HG03139 (cell line): ENCODE data around the gene MBP.
"Not testable (repeated sequence)": the region's sequence is repeated elsewhere in the genome, so short reads cannot be mapped to it uniquely, and the experiment has no call there.

Experiments
- ATAC-seq: cut with Tn5 transposase; IDR thresholded peaks from one replicate; pipeline ENCODE4 v1.9.1; 2021; ENCODE audit not compliant: unreplicated experiment

Gene MBP

DNA sequence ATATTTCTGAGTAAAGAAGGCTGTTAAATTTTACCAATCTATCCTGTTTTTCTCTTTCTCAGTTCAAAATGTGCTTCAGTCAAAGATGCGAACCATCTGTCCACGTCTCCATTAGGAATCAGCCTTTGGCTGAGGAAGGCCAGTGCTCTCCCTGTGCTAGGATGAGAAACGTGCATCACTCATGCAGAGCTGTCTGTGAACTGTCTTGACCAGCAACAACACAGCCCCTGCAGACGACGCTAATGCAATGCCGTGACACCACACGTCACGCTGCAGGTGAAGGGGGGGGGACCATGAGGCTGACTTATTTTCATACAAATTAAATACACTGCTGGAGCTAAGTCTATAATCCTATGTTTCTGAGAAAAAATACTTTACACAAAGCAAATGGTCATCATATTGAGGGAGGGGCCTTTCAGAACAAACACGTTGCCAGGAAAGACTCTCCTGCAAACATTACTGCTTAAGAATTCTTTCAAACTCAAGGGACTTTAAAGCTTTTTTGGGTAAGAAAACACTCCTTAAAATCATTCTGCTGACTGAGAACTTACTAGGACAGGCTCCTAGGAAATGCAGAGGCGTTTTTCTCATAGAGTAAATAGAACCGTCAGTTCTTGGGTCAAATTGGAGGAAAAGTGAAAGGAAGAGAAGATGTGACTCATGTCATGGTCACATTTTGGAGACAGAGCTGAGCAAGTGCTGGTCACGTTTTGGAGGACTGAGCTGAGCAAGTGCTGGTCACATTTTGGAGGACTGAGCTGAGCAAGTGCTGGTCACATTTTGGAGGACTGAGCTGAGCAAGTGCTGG lies 97.0 kb downstream of the MBP start:
- no peak for ATAC-seq

- no peak for ATAC-seq
Observed at GRCh38 chr18:77033575-77033974, 99.0 kb downstream of the MBP start.

GRCh38 chr18:77032181-77032701 lies 100.3 kb downstream of the MBP start:
- no peak for ATAC-seq

DNA sequence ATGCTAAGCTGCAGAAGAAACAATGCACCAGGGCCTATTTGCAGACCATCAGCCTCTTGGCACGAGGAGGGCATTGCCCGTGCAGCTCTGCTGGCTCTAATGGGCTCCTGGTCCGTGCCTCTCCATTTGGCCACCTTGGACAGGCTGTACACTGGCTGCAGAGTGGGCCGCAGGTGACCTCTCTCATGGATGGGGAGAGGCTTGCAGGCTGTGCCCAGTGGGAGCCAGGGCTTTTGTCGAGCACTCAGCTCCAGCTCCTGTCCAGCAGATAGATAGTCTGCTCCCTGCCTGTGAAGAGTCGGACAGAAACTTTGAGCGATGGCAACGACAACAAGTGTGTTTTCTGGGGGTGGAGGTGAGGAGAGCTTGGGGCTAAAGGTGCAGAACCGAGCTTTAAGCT lies 100.9 kb downstream of the MBP start:
- no peak for ATAC-seq

DNA sequence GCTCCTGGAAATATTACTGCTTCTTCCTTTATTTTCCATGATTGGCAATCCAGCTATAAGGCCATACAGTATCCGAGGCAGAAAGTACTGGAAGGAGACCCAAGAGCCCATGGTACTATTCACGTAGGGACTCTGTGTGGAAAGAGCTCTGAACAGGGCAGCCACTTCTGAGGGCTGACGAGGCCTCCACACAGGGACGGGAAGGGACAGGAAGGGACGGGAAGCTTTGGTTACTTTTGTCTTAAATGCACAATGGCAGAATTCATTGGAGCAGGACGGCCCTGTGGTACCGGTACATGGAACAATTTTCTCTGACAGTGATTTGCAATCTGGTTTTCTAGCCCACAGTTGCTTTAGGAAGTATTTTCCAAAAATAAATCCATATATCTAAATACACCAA lies 102.4 kb downstream of the MBP start:
- no peak for ATAC-seq

GRCh38 chr18:77025831-77026363 lies 106.7 kb downstream of the MBP start:
- no peak for ATAC-seq

GRCh38 chr18:77025123-77025522 lies 107.5 kb downstream of the MBP start:
- no peak for ATAC-seq

DNA sequence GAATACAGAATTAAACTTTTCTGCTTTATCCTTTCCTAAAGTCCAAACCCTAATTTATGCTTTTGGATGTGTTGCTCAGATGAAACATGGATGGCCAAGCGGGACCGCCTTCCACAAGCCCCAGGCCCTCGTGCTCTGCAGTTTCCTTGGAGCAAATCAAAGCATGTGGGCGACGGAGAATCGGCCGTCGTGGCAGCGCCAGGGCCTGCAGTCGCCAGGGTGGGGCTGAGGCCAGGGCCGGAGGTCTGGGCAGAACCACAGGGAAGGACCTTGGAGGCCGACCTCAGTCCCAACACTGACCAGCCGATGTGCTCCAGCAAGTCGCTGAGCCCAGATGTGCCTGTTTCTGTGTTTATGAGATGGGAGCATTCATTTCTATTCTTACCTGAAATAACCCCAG lies 108.1 kb downstream of the MBP start:
- no peak for ATAC-seq

- ATAC-seq = no peak
Observed at GRCh38 chr18:77023102-77023782, 109.3 kb downstream of the MBP start.

GRCh38 chr18:77022556-77022955 lies 110.0 kb downstream of the MBP start:
- no peak for ATAC-seq

DNA sequence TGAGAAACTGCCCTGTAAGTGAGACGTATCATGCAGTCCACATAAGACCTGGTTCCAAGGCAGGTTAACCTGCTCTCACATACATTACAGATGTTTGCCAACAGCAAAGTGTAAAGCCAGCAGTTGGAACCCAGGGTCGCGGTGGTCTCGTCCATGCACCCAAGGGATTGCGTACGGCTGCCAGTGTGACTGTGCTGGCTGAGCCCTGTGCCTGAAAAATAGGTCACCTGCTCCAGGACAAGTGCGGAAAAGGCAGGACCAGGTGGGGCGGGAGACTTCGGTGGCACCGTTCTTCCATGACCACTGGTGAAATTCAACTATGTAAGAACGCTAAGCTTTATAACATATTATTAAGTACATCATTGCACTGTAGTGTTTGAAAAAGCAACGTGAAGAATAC lies 110.5 kb downstream of the MBP start:
- no peak for ATAC-seq

DNA sequence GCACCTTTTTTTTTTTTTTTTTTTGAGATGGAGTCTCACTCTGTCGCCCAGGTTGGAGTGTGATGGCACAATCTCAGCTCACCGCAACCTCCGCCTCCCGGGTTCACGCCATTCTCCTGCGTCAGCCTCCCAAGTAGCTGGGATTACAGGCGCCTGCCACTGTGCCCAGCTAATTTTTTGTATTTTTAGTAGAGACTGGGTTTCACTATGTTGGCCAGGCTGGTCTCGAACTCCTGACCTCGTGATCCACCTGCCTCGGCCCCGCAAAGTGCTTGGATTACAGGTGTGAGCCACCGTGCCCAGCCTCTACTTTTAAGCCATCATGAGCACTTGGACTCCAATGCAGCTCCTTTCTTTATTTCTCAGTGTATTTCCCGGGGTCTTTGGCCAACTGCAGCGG lies 111.1 kb downstream of the MBP start:
- ATAC-seq = not testable (repeated sequence)

DNA sequence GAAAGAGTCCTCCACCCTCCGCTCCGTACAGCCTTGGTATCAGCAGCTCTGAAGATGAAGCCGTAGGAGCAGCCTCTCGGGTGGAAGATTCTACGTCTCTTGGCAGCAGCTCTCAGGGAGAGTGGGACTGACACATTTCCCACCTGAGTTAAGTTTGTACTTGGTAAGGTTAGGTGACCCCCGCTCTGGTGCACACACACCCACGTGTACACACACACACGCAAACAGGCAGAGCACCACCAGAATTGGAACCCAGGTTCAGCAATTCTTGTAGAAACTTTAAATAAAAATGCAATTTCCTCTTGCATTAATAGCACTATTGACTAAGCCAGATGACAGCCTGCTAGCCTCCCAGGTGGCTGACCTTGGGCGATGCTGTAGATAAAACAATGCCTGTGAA lies 111.5 kb downstream of the MBP start:
- no peak for ATAC-seq

- ATAC-seq = no peak
Observed at GRCh38 chr18:77020561-77020960, 112.0 kb downstream of the MBP start.

DNA sequence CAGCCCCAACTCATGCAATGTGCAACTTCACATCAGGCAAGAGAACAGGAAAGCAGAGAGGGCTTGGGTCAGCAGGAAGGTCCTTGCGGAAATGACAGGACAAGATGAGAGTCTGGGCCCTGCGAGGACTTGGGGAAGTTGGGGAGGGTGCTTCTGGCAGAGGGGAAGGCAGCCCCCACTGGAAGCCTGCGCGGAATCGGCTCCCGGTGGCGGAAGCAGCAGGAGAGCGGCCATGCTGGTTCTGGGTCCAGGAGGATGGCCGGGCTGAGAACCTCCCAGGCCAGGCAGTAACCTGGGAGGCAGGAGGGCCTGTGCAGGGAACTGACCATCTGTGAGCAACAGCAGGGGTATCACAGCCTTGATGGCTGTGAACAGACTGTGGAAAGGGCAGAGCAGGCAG lies 112.9 kb downstream of the MBP start:
- no peak for ATAC-seq

DNA sequence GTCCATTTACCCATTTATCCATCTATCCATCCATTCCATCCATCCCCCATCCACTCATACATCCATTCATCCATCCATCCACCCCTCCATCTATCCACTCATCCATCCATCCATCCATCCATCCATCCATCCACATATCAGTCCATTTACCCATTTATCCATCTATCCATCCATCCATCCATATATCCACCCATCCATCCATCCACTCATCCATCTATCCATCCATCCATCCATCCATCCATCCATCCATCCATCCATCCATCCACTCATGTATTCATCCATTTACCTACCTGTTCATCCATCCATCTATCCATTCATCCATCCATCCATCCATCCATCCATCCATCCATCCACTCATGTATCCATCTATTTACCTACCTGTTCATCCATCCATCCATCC lies 113.9 kb downstream of the MBP start:
- not testable (repeated sequence) for ATAC-seq

DNA sequence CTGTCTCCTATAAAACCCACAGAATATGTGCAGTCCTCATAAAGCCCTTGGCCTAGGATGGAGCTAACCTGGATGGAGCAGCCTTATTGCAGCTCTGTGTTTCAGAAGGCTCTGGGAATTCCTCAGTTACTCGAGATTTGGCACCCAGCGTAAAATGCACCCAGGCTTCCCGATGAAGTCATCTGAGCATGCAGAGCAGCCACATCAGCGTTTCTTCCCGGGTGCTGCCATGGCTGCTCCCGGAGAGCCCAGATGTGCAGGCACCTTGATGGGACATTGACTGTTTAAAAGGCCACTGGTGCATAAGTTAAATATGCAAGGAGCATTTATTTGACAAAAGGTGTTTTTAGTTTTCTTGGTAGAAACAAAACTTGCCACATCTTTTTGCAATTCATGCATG lies 115.2 kb downstream of the MBP start:
- no peak for ATAC-seq

DNA sequence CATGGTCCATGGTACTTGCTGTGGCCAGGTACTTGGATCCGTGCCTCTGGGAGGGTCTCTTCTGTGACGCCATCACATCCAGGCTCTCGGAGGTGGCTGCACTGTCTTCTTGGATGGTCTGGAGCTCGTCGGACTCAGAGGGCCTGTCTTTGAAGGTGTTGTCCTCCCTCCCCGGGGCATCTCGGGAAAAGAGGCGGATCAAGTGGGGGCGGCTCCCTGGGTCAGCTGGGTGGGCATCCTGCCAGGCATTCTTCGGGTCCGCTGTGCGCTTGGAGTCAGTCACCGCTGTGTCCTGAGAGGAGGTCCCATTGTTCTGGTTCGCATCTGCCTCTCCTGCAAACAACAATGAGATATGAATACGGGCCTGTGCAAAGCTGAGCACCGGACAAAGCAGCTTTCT lies 115.6 kb downstream of the MBP start:
- no peak for ATAC-seq

DNA sequence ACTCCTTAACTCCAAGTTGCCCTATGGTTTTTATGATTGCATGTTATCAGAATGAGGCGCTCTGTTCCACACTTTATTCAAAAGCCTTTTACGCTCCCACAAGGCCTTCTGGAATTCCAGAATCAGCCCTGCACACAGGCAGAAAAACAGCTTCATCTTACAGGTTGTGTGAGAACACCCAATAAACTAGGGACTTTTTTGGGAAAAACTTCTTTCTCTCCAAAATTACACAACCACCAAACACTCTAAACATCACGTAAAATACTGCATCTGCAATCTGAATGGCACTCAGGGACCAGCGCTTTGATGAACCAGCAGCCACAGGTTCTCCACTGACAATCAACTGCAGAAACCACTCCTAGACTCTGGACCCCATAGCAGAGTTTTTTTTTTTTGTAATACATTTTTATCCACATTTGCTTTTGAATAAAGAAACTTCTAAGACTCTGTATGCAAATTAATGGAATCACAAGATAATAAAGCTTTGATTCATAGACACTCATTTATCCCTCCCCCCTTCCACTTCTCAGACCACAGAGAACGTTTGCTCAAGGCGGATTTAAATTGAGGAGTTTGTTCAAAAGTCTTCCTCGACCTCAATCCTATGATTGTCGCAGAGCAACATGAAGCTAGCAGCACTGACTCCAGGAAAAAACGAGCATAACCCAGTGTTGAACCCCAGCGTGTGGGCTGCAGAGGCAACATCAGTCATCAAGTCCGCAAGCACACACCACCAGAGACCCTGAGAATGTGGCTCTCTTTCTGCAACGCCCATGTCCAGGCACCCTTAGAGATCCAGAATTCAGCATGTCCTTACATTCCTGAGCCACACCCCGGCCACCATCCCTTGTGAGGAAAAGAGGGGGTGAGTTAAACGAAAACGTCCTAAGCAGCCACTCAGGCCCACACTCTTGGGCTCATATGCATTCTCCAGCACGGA lies 116.5 kb downstream of the MBP start:
- no peak for ATAC-seq

DNA sequence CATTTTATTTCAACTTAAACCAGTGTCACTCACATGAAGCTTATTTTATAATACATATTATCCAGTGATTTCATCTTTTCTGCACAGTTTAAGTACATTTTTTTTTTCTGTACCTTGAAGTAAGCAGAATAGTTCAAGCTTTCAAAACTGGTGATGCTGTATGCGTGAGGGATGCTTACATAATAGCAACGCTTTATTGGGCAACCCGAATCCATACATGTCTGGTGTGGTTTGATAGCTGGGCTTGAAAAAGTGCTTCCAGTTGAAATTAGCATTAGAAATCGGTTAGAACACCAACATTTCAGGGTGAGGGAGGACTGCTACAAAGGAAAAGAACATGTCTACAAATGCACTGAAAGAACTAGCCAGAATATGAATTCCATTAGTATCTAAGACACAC lies 117.4 kb downstream of the MBP start:
- no peak for ATAC-seq

DNA sequence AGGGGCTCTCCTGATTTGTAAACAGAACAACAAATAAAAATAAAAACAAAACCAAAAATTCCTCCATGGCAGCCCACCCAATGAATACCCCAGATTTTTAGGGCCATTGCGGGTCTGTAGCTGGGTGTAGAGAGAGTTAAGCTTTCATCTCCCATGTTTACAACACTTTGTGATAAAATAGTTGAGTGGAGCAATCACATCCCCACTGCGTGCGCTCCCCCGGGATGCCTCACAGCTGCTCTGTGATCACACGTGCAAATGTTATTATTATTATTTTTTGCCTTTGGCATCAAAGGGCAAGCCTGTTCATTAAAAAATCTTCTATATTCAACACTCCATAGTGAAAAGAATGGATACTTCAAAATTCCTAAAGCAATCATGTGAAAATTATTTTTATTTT lies 118.0 kb downstream of the MBP start:
- ATAC-seq = no peak
